ENCODE measurements around the gene LTBP4. TPM values are rescaled to one million over a fixed set of nuclear protein-coding genes. Genes with fewer than 3 reads are reported as not detected.
A peak's percentile ranks its signal among the peaks of the same experiment; 100 is the strongest.

The LTBP4 gene
- total and polyA plus RNA-seq, 2 of the 13 experiments (the other 11 are each of a cell fraction or from before 2014, with no cell fraction given) = 0.86 to 2.3 TPM

GRCh38 chr19:40627486-40628279 lies 26.5 kb downstream of the LTBP4 start:
- CTCF ChIA-PET (ENCODE audit: low intra/inter-chr PET ratio, low total read pairs) = no interaction called here
- no peak overlapping the region for H3K27ac ChIP-seq (ENCODE audit: extremely low read length, insufficient read depth, low read length)
- no peak for DNase-seq (ENCODE audit: low spot score)
- H3K9me3 ChIP-seq (ENCODE audit: low read length) = no peaks in the 10 kb centered on the region
- H3K4me1 ChIP-seq (ENCODE audit: insufficient read depth, low read length) = peaks cover 6% of the 10 kb centered on the region; the same call in 1 of the 2 replicates
- POLR2A ChIA-PET = no interaction called here
- H2AFZ ChIP-seq (ENCODE audit: low read length) = no peak overlapping the region
- 66% methylated on average over 27 of the region's 39 CpGs for WGBS (ENCODE audit: low lambda C conversion rate)
- TF ChIP-seq ZNF629 (CRISPR knock-in tag; conservative IDR thresholded peaks at IDR 0.05) = peak; percentile 71
- TF ChIP-seq ZNF850 (CRISPR knock-in tag; conservative IDR thresholded peaks at IDR 0.05) = no peak
- H3K79me2 ChIP-seq (ENCODE audit: insufficient read depth, low read length) = no peaks in the 10 kb centered on the region
- H3K4me2 ChIP-seq (ENCODE audit: low read depth, low read length) = no peak overlapping the region
- no peaks in the 10 kb centered on the region for H3K36me3 ChIP-seq (replicated peaks in 1 of 2; ENCODE audit: control insufficient read depth in 1 of 2, insufficient read depth in 2 of 2, low read length in 2 of 2)
- no peak for ATAC-seq
- BruUV-seq (replicated peaks) = no TSS peak
- no peak overlapping the region for H3K9ac ChIP-seq (ENCODE audit: insufficient read depth, low read depth, low read length)
- H3K27me3 ChIP-seq (ENCODE audit: control insufficient read depth in 1 of 2, insufficient read depth in 2 of 2, low read length in 2 of 2) = peaks cover 1 to 3% of the 10 kb centered on the region in 2 experiments; a peak in 3 of 5 replicates
- no peaks in the 10 kb centered on the region for H4K20me1 ChIP-seq (ENCODE audit: insufficient read depth, low read length)
- no peak overlapping the region for H3K4me3 ChIP-seq (replicated peaks in 1 of 3; ENCODE audit: insufficient read depth in 1 of 3, low read depth in 2 of 3, low read length in 3 of 3)
- FAIRE-seq = no peak
- in situ Hi-C loops (cut with HindIII; ENCODE audit: extremely low pct_ligation_motif_present, low pct_unique_long_range_greater_than_20kb) (no loop called here), intact Hi-C loops (cut with micrococcal nuclease; ENCODE audit: unreplicated experiment) (no loop called here)

- ChIA-PET POLR2A (no interaction called here), CTCF (ENCODE audit: low intra/inter-chr PET ratio, low total read pairs) (no interaction called here)
- Histone ChIP-seq H2AFZ (ENCODE audit: low read length) (no peak overlapping the region), H3K36me3 (replicated peaks in 1 of 2; ENCODE audit: control insufficient read depth in 1 of 2, insufficient read depth in 2 of 2, low read length in 2 of 2) (no peaks in the 10 kb centered on the region), H3K4me2 (ENCODE audit: low read depth, low read length) (no peak overlapping the region), H3K27ac (ENCODE audit: extremely low read length, insufficient read depth, low read length) (no peak overlapping the region), H3K79me2 (ENCODE audit: insufficient read depth, low read length) (no peaks in the 10 kb centered on the region), H3K27me3 (ENCODE audit: control insufficient read depth in 1 of 2, insufficient read depth in 2 of 2, low read length in 2 of 2) (peaks cover 1 to 17% of the 10 kb centered on the region in 2 experiments; a peak in 4 of 5 replicates), H3K9ac (ENCODE audit: insufficient read depth, low read depth, low read length) (no peak overlapping the region), H3K4me1 (ENCODE audit: insufficient read depth, low read length) (no peaks in the 10 kb centered on the region), H3K9me3 (ENCODE audit: low read length) (no peaks in the 10 kb centered on the region), H3K4me3 (replicated peaks in 1 of 3; ENCODE audit: insufficient read depth in 1 of 3, low read depth in 2 of 3, low read length in 3 of 3) (no peak overlapping the region), H4K20me1 (ENCODE audit: insufficient read depth, low read length) (no peaks in the 10 kb centered on the region)
- WGBS (ENCODE audit: low lambda C conversion rate) = 84% methylated on average over 40 of the region's 42 CpGs
- DNase-seq (ENCODE audit: low spot score) = no peak
- no peak for TF ChIP-seq ZNF800 (CRISPR knock-in tag; IDR thresholded peaks at IDR 0.05)
- intact Hi-C loops (cut with micrococcal nuclease; ENCODE audit: unreplicated experiment) = no loop called here
- in situ Hi-C loops (cut with HindIII; ENCODE audit: extremely low pct_ligation_motif_present, low pct_unique_long_range_greater_than_20kb) = no loop called here
- no peak for FAIRE-seq
- ATAC-seq = no peak
- no TSS peak for BruUV-seq (replicated peaks)
Measured at GRCh38 chr19:40629346-40629745, 28.2 kb downstream of the LTBP4 start.

All from HepG2 (cell line).